Panc1 (cell line): ENCODE measurements around the gene LRRC36. TPM values are rescaled to one million over a fixed set of nuclear protein-coding genes. Genes with fewer than 3 reads are reported as not detected.

Source experiments
- ATAC-seq: fragments of 200-7000 bp; cut with Tn5 transposase; 2 replicates; pipeline ENCODE4 v1.9.1; 2020; ENCODE audit warnings: mild to moderate bottlenecking, moderate library complexity
- BruUV-seq: library from RNA; stranded (reverse); fragments of 400-500 nt; replicated peaks from 2 replicates; lab custom pipeline; 2021; lab: Mats Ljungman, UMichigan
- CTCF ChIA-PET: fragments of 300-600 bp; sonication (Branson Sonifier 250); formaldehyde crosslinking; loops from one replicate; lab custom pipeline; 2022; ENCODE audit warnings: antibody characterized with exemption; lab: Charles Lee
- POLR2A ChIA-PET: fragments of 300-600 bp; sonication (Branson Sonifier 250); formaldehyde crosslinking; loops from one replicate; lab custom pipeline; 2022; ENCODE audit warnings: antibody characterized with exemption; lab: Charles Lee
- DNase-seq: peaks from one replicate; pipeline ENCODE4 v3.0.0-alpha.2; 2010; ENCODE audit warnings: low read depth, low spot score
- H3K27ac ChIP-seq: 2 replicates; pipeline ENCODE4 v1.5.1; 2011; ENCODE audit warnings: mild to moderate bottlenecking, low read length, inconsistent platforms
- H3K27me3 ChIP-seq: fragments of 200-500 bp; sonication (Bioruptor generic); 2 replicates; pipeline ENCODE4 v1.6.0; 2014; ENCODE audit warnings: low read length, inconsistent platforms; ENCODE audit not compliant: control insufficient read depth, insufficient read depth
- H3K36me3 ChIP-seq: fragments of 200-500 bp; sonication (Bioruptor generic); 2 replicates; pipeline ENCODE4 v1.5.1; 2014; ENCODE audit warnings: inconsistent platforms, mild to moderate bottlenecking, low read length, moderate library complexity; ENCODE audit not compliant: control insufficient read depth, insufficient read depth
- H3K4me1 ChIP-seq: 2 replicates; pipeline ENCODE4 v1.5.1; 2011; ENCODE audit warnings: inconsistent platforms, mild to moderate bottlenecking, low read length, moderate library complexity; ENCODE audit not compliant: control insufficient read depth, insufficient read depth
- H3K4me3 ChIP-seq, 2 experiments: 2 replicates each; pipeline ENCODE4 v1.5.1; 2011 to 2012; ENCODE audit warnings: low read depth in 2 of 2, low read length in 2 of 2, mild to moderate bottlenecking in 2 of 2, inconsistent platforms in 1 of 2, moderate library complexity in 1 of 2
- H3K9me3 ChIP-seq: fragments of 200-500 bp; sonication (Bioruptor generic); 2 replicates; pipeline ENCODE4 v1.5.1; 2014; ENCODE audit warnings: low read depth, mild to moderate bottlenecking, inconsistent platforms, low read length, moderate library complexity; ENCODE audit not compliant: control insufficient read depth, insufficient read depth
- CTCF ChIP-seq: fragments of 450-650 bp; IDR thresholded peaks from 2 replicates; pipeline ENCODE4 v1.5.1; 2017; ENCODE audit warnings: mild to moderate bottlenecking
- POLR2AphosphoS5 ChIP-seq: IDR thresholded peaks from 2 replicates; pipeline ENCODE4 v1.6.1; 2012; ENCODE audit warnings: mild to moderate bottlenecking, low read depth, low read length, moderate library complexity
- REST ChIP-seq, 2 experiments: IDR thresholded peaks; 2 replicates each; pipeline ENCODE4 v1.6.1; 2011 to 2012; ENCODE audit warnings: low read depth in 2 of 2, control low read depth in 1 of 2, low read length in 1 of 2, mild to moderate bottlenecking in 1 of 2, moderate library complexity in 1 of 2; ENCODE audit not compliant: insufficient read depth in 1 of 2
- SIN3A ChIP-seq: IDR thresholded peaks from 2 replicates; pipeline ENCODE4 v1.6.1; 2012; ENCODE audit warnings: low read depth, mild to moderate bottlenecking, low read length, moderate library complexity, borderline replicate concordance; ENCODE audit not compliant: insufficient read depth
- TCF7L2 ChIP-seq: IDR thresholded peaks from 2 replicates; pipeline ENCODE4 v1.6.1; 2011; ENCODE audit warnings: mild to moderate bottlenecking, low read depth, low read length, inconsistent platforms
- in situ Hi-C: cut with HindIII; loops from 2 replicates; pipeline ENCODE4 v1.10.0; 2016; ENCODE audit warnings: low sequenced_read_pairs, low pct_unique_long_range_greater_than_20kb
- intact Hi-C: fragments of 100-400 bp; cut with micrococcal nuclease; formaldehyde crosslinking; loops from one replicate; pipeline ENCODE4 v1.10.0; 2022; ENCODE audit not compliant: unreplicated experiment
- total RNA-seq: library from RNA; stranded (reverse); gene quantifications from one replicate; pipeline ENCODE4 v1.2.1, GENCODE V29; 2021; ENCODE audit not compliant: unreplicated experiment

Gene LRRC36
- total RNA-seq, 1 experiment from 2014 or later, result 0.54 TPM

- Histone ChIP-seq H3K9me3 (no peaks in the 10 kb centered on the region), H3K4me1 (no peaks in the 10 kb centered on the region), H3K27ac (no peak overlapping the region), H3K4me3 (no peak overlapping the region), H3K27me3 (no peaks in the 10 kb centered on the region), H3K36me3 (no peaks in the 10 kb centered on the region)
- TF ChIP-seq TCF7L2 (no peak), CTCF (no peak), REST (IDR thresholded peaks at IDR 0.05; ENCODE audit: insufficient read depth in 1 of 2, low read depth in 2 of 2, low read length in 1 of 2) (no peak), POLR2AphosphoS5 (no peak), SIN3A (no peak)
- no peak for DNase-seq
- POLR2A ChIA-PET, result no interaction called here
- no TSS peak for BruUV-seq
- in situ Hi-C loops (no loop called here), intact Hi-C loops (no loop called here)
- CTCF ChIA-PET, result no interaction called here
- no peak for ATAC-seq
Observed at GRCh38 chr16:67327743-67328142, 1.1 kb downstream of the LRRC36 start.

GRCh38 chr16:67329901-67330300 is 3.3 kb downstream of the LRRC36 start:
- no peak for DNase-seq

More at GRCh38 chr16:67329901-67330300, 3.3 kb downstream of the LRRC36 start:
- intact Hi-C loops (no loop called here), in situ Hi-C loops (no loop called here)
- Histone ChIP-seq H3K27ac (no peak overlapping the region), H3K4me3 (no peak overlapping the region), H3K4me1 (no peaks in the 10 kb centered on the region), H3K36me3 (no peaks in the 10 kb centered on the region), H3K9me3 (no peaks in the 10 kb centered on the region), H3K27me3 (no peaks in the 10 kb centered on the region)
- POLR2A ChIA-PET, result no interaction called here
- no TSS peak for BruUV-seq
- no peak for ATAC-seq
- TF ChIP-seq SIN3A (no peak), POLR2AphosphoS5 (no peak), REST (IDR thresholded peaks at IDR 0.05; ENCODE audit: insufficient read depth in 1 of 2, low read depth in 2 of 2, low read length in 1 of 2) (no peak), CTCF (no peak), TCF7L2 (no peak)
- CTCF ChIA-PET, result interaction anchor here (0.5 to 0.7 kb wide), 2 partner anchors 66 to 117 kb away, joined by 4 read pairs; no protein-coding TSS in a partner anchor
